Esophagus muscularis mucosa (tissue), 3 donors: ENCODE data around the gene KRTAP9-9.

Experiments used
- POLR2A ChIP-seq: fragments of 450-650 bp; IDR thresholded peaks from one replicate; pipeline ENCODE4 v1.6.1; 2017; ENCODE audit warnings: antibody characterized with exemption, moderate library complexity, mild to moderate bottlenecking, low read depth
- TF ChIP-seq, protein P1 (sequence below), 3 experiments: fragments of 200-600 bp in 2 of 3; fragments of 450-650 bp in 1 of 3; sonication (generic) in 2 of 3; IDR thresholded peaks; one replicate each; pipeline ENCODE4 v1.5.1; 2017 to 2019; ENCODE audit warnings: antibody characterized with exemption in 3 of 3, mild to moderate bottlenecking in 2 of 3, moderate library complexity in 1 of 3

DNA sequence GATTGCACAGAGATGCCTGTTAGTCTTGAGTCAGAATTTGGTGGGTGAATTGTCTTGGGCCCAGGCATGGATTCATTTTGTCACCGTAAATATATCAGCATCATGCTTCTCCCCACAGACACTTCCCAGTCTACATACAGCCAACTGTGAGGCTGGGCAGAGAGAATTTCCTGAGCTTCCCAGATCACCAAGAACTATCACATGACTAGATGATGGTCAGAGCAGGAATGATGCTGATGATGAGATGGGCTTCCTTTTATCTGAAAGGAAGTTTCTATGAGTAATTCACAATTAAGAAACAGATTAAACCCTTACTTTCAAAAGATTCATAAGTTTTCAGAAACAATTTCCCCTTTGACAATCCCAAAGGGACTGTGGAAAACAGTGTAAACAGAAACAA is 323 bp upstream of the KRTAP9-9 start:
- no peak for TF ChIP-seq POLR2A
- TF ChIP-seq, protein P1, sequence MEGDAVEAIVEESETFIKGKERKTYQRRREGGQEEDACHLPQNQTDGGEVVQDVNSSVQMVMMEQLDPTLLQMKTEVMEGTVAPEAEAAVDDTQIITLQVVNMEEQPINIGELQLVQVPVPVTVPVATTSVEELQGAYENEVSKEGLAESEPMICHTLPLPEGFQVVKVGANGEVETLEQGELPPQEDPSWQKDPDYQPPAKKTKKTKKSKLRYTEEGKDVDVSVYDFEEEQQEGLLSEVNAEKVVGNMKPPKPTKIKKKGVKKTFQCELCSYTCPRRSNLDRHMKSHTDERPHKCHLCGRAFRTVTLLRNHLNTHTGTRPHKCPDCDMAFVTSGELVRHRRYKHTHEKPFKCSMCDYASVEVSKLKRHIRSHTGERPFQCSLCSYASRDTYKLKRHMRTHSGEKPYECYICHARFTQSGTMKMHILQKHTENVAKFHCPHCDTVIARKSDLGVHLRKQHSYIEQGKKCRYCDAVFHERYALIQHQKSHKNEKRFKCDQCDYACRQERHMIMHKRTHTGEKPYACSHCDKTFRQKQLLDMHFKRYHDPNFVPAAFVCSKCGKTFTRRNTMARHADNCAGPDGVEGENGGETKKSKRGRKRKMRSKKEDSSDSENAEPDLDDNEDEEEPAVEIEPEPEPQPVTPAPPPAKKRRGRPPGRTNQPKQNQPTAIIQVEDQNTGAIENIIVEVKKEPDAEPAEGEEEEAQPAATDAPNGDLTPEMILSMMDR (IDR thresholded peaks at IDR 0.05): no peak
